Measurements from ENCODE around the gene FKBP4. TPM values are rescaled to one million over a fixed set of nuclear protein-coding genes. Genes with fewer than 3 reads are reported as not detected.
A peak's percentile ranks its signal among the peaks of the same experiment; 100 is the strongest.

Gene FKBP4
- total and polyA plus RNA-seq, 2 of the 8 experiments (the other 6 are each of a cell fraction or from before 2014, with no cell fraction given) = 72.6 to 243 TPM

DNA sequence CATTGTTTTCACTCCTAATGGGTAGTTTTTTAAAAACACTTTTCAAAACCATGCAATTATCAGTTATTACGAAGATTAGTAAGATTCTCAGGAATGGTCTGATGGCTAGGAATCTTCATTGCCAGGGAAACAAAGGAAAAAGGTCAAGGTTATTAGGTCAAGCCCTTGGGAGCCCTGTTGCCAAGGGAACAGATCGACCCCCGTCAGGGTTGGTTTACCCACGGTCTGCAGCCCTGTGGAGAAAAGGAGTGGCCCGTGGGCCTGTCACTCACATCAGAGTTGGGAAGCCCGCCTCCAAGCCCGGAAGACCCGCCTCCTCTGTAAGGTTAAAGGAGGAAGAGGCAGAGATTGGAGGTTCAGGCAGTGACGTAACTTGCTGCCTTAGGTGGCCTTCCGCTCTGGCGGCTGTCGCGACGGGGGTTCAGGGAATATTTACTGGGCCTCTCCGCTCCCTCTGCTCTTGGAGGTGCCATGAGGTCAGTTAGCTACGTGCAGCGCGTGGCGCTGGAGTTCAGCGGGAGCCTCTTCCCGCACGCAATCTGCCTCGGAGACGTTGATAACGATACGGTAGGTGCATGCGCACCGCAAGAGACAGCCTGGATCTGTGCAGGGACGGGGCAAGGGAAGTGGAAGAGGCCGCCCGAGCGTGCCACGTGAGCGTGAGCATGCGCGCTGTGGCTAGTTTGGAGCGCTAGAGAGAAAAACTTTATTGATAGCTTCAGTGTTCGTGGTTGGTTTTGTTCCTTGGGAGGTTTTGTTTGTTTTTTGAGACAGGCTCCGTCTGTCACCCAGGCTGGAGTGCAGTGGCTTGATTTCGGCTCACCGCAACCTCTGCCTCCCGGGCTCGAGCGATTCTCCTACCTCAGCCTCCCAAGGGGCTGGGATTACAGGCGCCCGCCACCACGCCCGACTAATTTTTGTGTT is 17.8 kb downstream of the FKBP4 start, which contains the start of gene ITFG2 (continued):
- no peak for TF ChIP-seq RFX5 (IDR thresholded peaks at IDR 0.05; ENCODE audit: borderline replicate concordance, low read depth, low read length)
- TF ChIP-seq RAD21 (IDR thresholded peaks at IDR 0.05 in 1 of 2, conservative IDR thresholded peaks at IDR 0.05 in 1 of 2; ENCODE audit: low read depth in 2 of 2, low read length in 2 of 2) = no peak
- no peak for TF ChIP-seq SUZ12 (IDR thresholded peaks at IDR 0.05; ENCODE audit: low read length)
- no peak for TF ChIP-seq TCF12 (IDR thresholded peaks at IDR 0.05; ENCODE audit: low read depth, low read length)
- TF ChIP-seq, protein P1, sequence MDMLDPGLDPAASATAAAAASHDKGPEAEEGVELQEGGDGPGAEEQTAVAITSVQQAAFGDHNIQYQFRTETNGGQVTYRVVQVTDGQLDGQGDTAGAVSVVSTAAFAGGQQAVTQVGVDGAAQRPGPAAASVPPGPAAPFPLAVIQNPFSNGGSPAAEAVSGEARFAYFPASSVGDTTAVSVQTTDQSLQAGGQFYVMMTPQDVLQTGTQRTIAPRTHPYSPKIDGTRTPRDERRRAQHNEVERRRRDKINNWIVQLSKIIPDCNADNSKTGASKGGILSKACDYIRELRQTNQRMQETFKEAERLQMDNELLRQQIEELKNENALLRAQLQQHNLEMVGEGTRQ (IDR thresholded peaks at IDR 0.05; ENCODE audit: low read length) = peak; percentile 69
- TF ChIP-seq TBP (IDR thresholded peaks at IDR 0.05; ENCODE audit: low read depth, low read length) = peak; percentile 87
- peak; percentile 68 for TF ChIP-seq SP2 (IDR thresholded peaks at IDR 0.05; ENCODE audit: low read length)
- peak; percentile 91 for TF ChIP-seq ASH2L (IDR thresholded peaks at IDR 0.05; ENCODE audit: low read length)
- no peak for TF ChIP-seq EGR1 (IDR thresholded peaks at IDR 0.05; ENCODE audit: borderline replicate concordance, low read depth, low read length)
- TF ChIP-seq NRF1 (IDR thresholded peaks at IDR 0.05; ENCODE audit: low read depth, low read length) = peak; percentile 78
- TF ChIP-seq POLR2A (IDR thresholded peaks at IDR 0.05; ENCODE audit: control extremely low read depth in 1 of 2, low read depth in 2 of 2, low read length in 2 of 2) = peak; percentile 91 to 99
- peak; percentile 100 for TF ChIP-seq PHF8 (conservative IDR thresholded peaks at IDR 0.05; ENCODE audit: low read depth, low read length)
- TF ChIP-seq HDAC2 (IDR thresholded peaks at IDR 0.05; ENCODE audit: borderline replicate concordance in 1 of 2, low read depth in 2 of 2, low read length in 2 of 2) = no peak
- TF ChIP-seq, protein P2, sequence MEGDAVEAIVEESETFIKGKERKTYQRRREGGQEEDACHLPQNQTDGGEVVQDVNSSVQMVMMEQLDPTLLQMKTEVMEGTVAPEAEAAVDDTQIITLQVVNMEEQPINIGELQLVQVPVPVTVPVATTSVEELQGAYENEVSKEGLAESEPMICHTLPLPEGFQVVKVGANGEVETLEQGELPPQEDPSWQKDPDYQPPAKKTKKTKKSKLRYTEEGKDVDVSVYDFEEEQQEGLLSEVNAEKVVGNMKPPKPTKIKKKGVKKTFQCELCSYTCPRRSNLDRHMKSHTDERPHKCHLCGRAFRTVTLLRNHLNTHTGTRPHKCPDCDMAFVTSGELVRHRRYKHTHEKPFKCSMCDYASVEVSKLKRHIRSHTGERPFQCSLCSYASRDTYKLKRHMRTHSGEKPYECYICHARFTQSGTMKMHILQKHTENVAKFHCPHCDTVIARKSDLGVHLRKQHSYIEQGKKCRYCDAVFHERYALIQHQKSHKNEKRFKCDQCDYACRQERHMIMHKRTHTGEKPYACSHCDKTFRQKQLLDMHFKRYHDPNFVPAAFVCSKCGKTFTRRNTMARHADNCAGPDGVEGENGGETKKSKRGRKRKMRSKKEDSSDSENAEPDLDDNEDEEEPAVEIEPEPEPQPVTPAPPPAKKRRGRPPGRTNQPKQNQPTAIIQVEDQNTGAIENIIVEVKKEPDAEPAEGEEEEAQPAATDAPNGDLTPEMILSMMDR (IDR thresholded peaks at IDR 0.05; ENCODE audit: control extremely low read depth in 1 of 3, insufficient read depth in 1 of 3, low read depth in 1 of 3, low read length in 3 of 3) = no peak
- TF ChIP-seq KDM1A (IDR thresholded peaks at IDR 0.05; ENCODE audit: borderline replicate concordance, low read length) = no peak
- TF ChIP-seq SP4 (IDR thresholded peaks at IDR 0.05; ENCODE audit: low read length) = no peak
- no peak for TF ChIP-seq MAFK (IDR thresholded peaks at IDR 0.05; ENCODE audit: low read depth, low read length)
- peak; percentile 66 to 93; a peak in 3 of 4 replicates for TF ChIP-seq SIN3A (conservative IDR thresholded peaks at IDR 0.05 in 1 of 2, IDR thresholded peaks at IDR 0.05 in 1 of 2; ENCODE audit: low read depth in 1 of 2, low read length in 2 of 2)
- peak; percentile 91 for TF ChIP-seq TAF7 (optimal IDR thresholded peaks at IDR 0.05; ENCODE audit: borderline replicate concordance, low read depth, low read length)
